SU-DHL-6 (cell line): ENCODE measurements around the gene CLIC5.

Source experiments
- H2AFZ ChIP-seq: fragments of 200-600 bp; sonication (generic); 2 replicates; pipeline ENCODE4 v1.6.1; 2014; ENCODE audit warnings: low read depth, mild to moderate bottlenecking, moderate library complexity, mixed read lengths, antibody characterized with exemption, low read length; ENCODE audit not compliant: severe bottlenecking
- H3F3A ChIP-seq: fragments of 200-600 bp; shearing (Covaris generic); 2 replicates; pipeline ENCODE4 v1.6.0; 2016; ENCODE audit warnings: antibody characterized with exemption, mild to moderate bottlenecking; ENCODE audit not compliant: insufficient read depth
- H3K27ac ChIP-seq: fragments of 200-600 bp; sonication (generic); 2 replicates; pipeline ENCODE4 v1.5.1; 2016; ENCODE audit warnings: low read depth, mild to moderate bottlenecking, low read length, moderate library complexity, mixed read lengths
- H3K27me3 ChIP-seq: fragments of 200-600 bp; sonication (generic), shearing (Covaris generic); 2 replicates; pipeline ENCODE4 v1.6.0; 2014; ENCODE audit warnings: mild to moderate bottlenecking, low read length
- H3K36me3 ChIP-seq: fragments of 200-600 bp; sonication (generic); 2 replicates; pipeline ENCODE4 v1.6.1; 2014; ENCODE audit warnings: mild to moderate bottlenecking, low read length, mixed read lengths
- H3K4me2 ChIP-seq: fragments of 300-600, 200-600 bp; shearing (Covaris generic), sonication (generic); 2 replicates; pipeline ENCODE4 v1.6.0; 2014; ENCODE audit warnings: low read length, low read depth, mild to moderate bottlenecking; ENCODE audit not compliant: poor library complexity, severe bottlenecking
- H3K4me3 ChIP-seq: fragments of 200-600 bp; sonication (generic); 2 replicates; pipeline ENCODE4 v1.5.1; 2014; ENCODE audit warnings: antibody characterized with exemption, low read length, mild to moderate bottlenecking, mixed read lengths; ENCODE audit not compliant: insufficient read depth, poor library complexity, severe bottlenecking
- H3K79me2 ChIP-seq: fragments of 200-600 bp; sonication (generic); 2 replicates; pipeline ENCODE4 v1.6.1; 2014; ENCODE audit warnings: mild to moderate bottlenecking, low read length, moderate library complexity; ENCODE audit not compliant: insufficient read depth
- H3K9ac ChIP-seq: fragments of 200-600 bp; sonication (generic); 2 replicates; pipeline ENCODE4 v1.7.0; 2014; ENCODE audit warnings: mild to moderate bottlenecking, low read length
- H3K9me2 ChIP-seq: fragments of 200-600 bp; sonication (generic); replicated peaks from 2 replicates; pipeline ENCODE4 v1.6.1; 2014; ENCODE audit warnings: low read length; ENCODE audit not compliant: insufficient read depth
- H3K9me3 ChIP-seq: fragments of 200-600 bp; sonication (generic); 2 replicates; pipeline ENCODE4 v1.6.1; 2014; ENCODE audit warnings: low read length, mixed read lengths; ENCODE audit not compliant: insufficient read depth
- H4K20me1 ChIP-seq: fragments of 200-600 bp; sonication (generic); 2 replicates; pipeline ENCODE4 v1.6.1; 2014; ENCODE audit warnings: low read depth, mild to moderate bottlenecking, antibody characterized with exemption, low read length, moderate library complexity, mixed read lengths
- EZH2phosphoT487 ChIP-seq: fragments of 200-600 bp; sonication (generic), shearing (Covaris generic); conservative IDR thresholded peaks from 2 replicates; pipeline ENCODE4 v1.6.1; 2018; ENCODE audit warnings: mild to moderate bottlenecking, antibody characterized with exemption, low read length, moderate library complexity, mixed read lengths
- TF ChIP-seq, protein P1 (sequence below): fragments of 200-600 bp; sonication (generic); IDR thresholded peaks from one replicate; pipeline ENCODE4 v1.5.1; 2017; ENCODE audit warnings: antibody characterized with exemption, mild to moderate bottlenecking, low read length, moderate library complexity; ENCODE audit not compliant: insufficient read depth, poor library complexity, severe bottlenecking

CLIC5 gene

DNA sequence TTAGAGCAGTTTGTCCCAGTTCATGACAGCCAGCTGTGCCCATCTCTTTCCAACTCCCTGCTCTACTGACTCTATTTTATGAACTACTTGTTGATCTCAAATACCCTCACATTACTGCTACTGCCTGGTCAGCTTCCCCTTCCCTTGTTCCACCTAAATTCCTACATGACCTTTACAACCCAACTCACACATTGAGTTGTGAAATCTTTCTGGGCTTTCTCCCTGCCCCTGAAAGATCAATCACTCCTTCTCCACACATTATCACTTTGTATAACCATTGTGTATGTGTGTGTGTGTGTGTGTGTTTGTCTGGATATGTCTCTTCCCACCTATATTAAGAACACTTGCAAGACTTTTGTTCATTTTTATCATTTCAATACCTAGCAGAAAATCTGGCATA, 42.1 kb upstream of the CLIC5 start:
- Histone ChIP-seq H3K9ac (no peak overlapping the region), H3F3A (no peaks in the 10 kb centered on the region), H3K4me2 (no peak overlapping the region), H3K27ac (no peak overlapping the region), H3K27me3 (no peaks in the 10 kb centered on the region), H2AFZ (no peak overlapping the region), H3K9me2 (no peaks in the 10 kb centered on the region), H4K20me1 (no peaks in the 10 kb centered on the region), H3K4me3 (no peak overlapping the region), H3K36me3 (no peaks in the 10 kb centered on the region), H3K9me3 (peaks cover 19% of the 10 kb centered on the region; the same call in 1 of the 2 replicates), H3K79me2 (no peaks in the 10 kb centered on the region)
- no peak for TF ChIP-seq EZH2phosphoT487
- TF ChIP-seq, protein P1, sequence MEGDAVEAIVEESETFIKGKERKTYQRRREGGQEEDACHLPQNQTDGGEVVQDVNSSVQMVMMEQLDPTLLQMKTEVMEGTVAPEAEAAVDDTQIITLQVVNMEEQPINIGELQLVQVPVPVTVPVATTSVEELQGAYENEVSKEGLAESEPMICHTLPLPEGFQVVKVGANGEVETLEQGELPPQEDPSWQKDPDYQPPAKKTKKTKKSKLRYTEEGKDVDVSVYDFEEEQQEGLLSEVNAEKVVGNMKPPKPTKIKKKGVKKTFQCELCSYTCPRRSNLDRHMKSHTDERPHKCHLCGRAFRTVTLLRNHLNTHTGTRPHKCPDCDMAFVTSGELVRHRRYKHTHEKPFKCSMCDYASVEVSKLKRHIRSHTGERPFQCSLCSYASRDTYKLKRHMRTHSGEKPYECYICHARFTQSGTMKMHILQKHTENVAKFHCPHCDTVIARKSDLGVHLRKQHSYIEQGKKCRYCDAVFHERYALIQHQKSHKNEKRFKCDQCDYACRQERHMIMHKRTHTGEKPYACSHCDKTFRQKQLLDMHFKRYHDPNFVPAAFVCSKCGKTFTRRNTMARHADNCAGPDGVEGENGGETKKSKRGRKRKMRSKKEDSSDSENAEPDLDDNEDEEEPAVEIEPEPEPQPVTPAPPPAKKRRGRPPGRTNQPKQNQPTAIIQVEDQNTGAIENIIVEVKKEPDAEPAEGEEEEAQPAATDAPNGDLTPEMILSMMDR: no peak

DNA sequence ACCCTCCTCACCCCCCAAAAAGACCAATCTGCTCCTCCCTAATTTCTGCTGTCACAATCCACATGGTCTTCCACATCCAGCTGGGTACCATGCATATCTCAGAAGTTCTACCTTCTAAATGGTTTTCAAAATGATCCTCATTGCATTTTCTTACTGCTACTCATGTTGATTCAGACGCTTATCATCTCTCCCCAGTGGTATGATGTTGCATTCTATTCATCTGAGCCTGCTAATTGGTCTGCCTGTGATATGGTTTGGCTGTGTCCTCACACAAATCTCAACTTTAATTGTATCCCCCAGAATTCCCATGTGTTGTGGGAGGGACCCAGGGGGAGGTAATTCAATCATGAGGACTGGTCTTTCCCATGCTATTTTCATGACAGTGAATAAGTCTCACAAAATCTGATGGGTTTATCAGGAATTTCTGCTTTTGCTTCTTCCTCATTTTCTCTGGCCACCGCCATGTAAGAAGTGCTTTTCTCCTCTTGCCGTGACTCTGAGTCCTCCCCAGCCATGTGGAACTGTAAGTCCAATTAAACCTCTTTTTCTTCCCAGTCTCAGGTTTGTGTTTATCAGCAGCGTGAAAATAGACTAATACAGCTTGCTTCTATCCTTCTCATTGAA, 41.4 kb upstream of the CLIC5 start:
- TF ChIP-seq, protein P1: no peak
- Histone ChIP-seq H3K79me2 (no peaks in the 10 kb centered on the region), H3K4me2 (no peak overlapping the region), H3K9ac (no peak overlapping the region), H4K20me1 (no peaks in the 10 kb centered on the region), H3K27ac (no peak overlapping the region), H2AFZ (no peak overlapping the region), H3K36me3 (no peaks in the 10 kb centered on the region), H3K4me3 (no peak overlapping the region), H3K9me3 (peaks cover 19% of the 10 kb centered on the region; the same call in 1 of the 2 replicates), H3K27me3 (no peaks in the 10 kb centered on the region), H3F3A (no peaks in the 10 kb centered on the region), H3K9me2 (no peaks in the 10 kb centered on the region)

DNA sequence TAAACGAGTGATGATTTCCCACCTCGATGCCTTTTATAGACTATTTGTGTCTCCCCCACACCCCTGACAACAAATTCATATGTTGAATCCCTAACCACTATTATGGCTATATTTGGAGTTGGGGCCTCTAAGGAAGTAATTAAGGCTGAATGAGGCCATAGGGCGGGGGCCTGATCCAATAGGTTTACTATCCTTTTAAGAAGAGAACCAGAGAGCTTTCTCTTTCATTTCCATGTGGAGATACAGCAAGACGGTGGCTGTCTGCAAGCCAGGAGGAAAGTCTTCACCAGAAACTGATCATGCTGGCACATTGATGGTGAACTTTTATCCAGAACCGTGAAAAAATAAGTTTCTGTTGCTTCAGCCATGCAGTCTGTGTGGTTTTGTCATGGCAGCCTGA, 38.9 kb upstream of the CLIC5 start:
- Histone ChIP-seq H3K79me2 (no peaks in the 10 kb centered on the region), H3K4me3 (no peak overlapping the region), H3K36me3 (no peaks in the 10 kb centered on the region), H3K9ac (no peak overlapping the region), H3K4me2 (no peak overlapping the region), H3K27ac (no peak overlapping the region), H3K27me3 (no peaks in the 10 kb centered on the region), H4K20me1 (no peaks in the 10 kb centered on the region), H3K9me3 (peaks cover 19% of the 10 kb centered on the region; the same call in 1 of the 2 replicates), H2AFZ (no peak overlapping the region), H3K9me2 (no peaks in the 10 kb centered on the region), H3F3A (no peaks in the 10 kb centered on the region)
- TF ChIP-seq, protein P1: no peak
- TF ChIP-seq EZH2phosphoT487: no peak
